ENCODE measurements around the gene CABP2.

CABP2 gene

DNA sequence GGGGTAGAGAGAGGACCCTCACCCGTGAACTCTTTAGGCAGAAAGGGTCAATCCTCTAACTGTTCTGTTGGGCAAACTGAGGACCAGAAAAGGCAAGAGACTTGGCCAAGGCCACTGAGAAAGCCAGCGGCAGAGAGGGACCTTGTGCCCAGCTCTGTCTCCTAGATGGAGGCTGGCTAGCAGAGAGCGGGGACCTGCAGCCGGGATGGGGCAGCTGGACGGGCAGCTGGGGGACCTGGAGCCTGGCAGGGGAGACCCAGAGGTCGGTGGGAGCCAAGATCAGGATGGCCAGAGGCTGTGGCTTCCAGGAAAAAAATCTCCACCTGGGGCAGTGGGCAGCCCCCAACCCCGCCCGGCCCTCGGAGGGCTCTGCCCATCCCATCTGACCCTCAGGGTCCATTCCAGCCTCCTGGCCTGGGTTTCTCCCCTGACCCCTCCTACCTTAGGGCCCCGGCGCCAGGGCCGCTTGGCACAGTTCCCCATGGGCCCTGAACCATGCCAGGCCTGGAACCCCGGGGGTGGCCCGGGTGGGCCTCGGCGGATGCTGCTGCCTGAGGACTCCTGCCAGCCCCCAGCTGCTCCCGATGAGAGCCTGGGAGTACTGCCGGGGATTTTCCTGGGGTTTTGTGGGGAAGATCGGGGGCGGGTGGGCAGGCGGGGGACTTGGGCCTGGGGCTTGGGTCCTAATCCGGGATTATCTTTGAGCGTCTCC lies at the start of gene CABP2:
Gene CABP2 (minus strand): TSS at position 603 of the 712 bp plus-strand sequence. CDS start 120 bp downstream, at position 483.
- Histone ChIP-seq H3K4me2 (ENCODE audit: low read length) (no peak within 1 kb of the TSS), H3K4me1 (no peaks in the 10 kb centered on the region), H3K9ac (no peak within 1 kb of the TSS), H3K27ac (no peak within 1 kb of the TSS), H2AFZ (no peak within 1 kb of the TSS), H3K9me3 (ENCODE audit: control insufficient read depth, low read length) (no peaks in the 10 kb centered on the region), H3K27me3 (ENCODE audit: control insufficient read depth, insufficient read depth, low read length) (no peaks in the 10 kb centered on the region), H3K4me3 (ENCODE audit: low read depth, low read length) (no peak within 1 kb of the TSS), H3K36me3 (ENCODE audit: control insufficient read depth, insufficient read depth, low read length) (no peaks in the 10 kb centered on the region), H3K79me2 (no peaks in the 10 kb centered on the region)
- TF ChIP-seq, protein P1, sequence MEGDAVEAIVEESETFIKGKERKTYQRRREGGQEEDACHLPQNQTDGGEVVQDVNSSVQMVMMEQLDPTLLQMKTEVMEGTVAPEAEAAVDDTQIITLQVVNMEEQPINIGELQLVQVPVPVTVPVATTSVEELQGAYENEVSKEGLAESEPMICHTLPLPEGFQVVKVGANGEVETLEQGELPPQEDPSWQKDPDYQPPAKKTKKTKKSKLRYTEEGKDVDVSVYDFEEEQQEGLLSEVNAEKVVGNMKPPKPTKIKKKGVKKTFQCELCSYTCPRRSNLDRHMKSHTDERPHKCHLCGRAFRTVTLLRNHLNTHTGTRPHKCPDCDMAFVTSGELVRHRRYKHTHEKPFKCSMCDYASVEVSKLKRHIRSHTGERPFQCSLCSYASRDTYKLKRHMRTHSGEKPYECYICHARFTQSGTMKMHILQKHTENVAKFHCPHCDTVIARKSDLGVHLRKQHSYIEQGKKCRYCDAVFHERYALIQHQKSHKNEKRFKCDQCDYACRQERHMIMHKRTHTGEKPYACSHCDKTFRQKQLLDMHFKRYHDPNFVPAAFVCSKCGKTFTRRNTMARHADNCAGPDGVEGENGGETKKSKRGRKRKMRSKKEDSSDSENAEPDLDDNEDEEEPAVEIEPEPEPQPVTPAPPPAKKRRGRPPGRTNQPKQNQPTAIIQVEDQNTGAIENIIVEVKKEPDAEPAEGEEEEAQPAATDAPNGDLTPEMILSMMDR (IDR thresholded peaks at IDR 0.05): no peak

DNA sequence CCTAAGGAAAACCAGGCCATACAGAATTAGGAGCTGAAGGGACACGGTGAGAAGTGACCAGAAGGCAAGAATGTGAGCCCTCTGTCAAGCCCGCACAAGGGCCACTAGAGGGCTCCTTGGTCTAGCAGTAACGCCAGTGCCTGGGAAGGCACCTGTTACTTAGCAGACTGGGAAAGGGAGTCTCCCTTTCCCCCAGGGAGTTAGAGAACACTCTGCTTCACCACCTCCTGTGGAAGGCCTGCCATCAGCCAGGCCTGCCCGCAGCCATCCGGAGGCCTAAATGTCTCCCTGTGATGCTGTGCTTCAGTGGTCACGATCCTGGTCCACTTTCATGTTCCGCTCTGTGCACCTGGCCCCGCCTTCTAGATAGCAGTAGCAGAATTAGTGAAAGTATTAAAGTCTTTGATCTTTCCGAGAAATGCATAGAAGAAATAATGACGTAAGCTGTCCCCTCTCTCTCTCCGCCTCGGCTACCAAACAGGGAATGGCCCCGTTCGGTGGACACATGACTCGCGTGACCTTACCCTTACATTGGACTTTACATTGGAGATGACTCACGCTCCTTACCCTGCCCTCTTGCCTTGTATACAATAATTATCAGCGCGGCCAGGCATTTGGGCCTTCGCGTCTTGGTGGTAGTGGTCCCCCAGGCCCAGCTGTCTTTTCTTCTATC lies 49.6 kb upstream of the CABP2 start:
- Histone ChIP-seq H3K9ac (no peak overlapping the region), H3K4me2 (ENCODE audit: low read length) (no peak overlapping the region), H3K27ac (no peak overlapping the region), H3K36me3 (ENCODE audit: control insufficient read depth, insufficient read depth, low read length) (no peaks in the 10 kb centered on the region), H3K27me3 (ENCODE audit: control insufficient read depth, insufficient read depth, low read length) (no peaks in the 10 kb centered on the region), H3K4me3 (ENCODE audit: low read depth, low read length) (no peak overlapping the region), H3K79me2 (no peaks in the 10 kb centered on the region), H3K9me3 (ENCODE audit: control insufficient read depth, low read length) (no peaks in the 10 kb centered on the region), H3K4me1 (no peaks in the 10 kb centered on the region), H2AFZ (no peak overlapping the region)
- TF ChIP-seq, protein P1 (IDR thresholded peaks at IDR 0.05): peak; percentile 68

DNA sequence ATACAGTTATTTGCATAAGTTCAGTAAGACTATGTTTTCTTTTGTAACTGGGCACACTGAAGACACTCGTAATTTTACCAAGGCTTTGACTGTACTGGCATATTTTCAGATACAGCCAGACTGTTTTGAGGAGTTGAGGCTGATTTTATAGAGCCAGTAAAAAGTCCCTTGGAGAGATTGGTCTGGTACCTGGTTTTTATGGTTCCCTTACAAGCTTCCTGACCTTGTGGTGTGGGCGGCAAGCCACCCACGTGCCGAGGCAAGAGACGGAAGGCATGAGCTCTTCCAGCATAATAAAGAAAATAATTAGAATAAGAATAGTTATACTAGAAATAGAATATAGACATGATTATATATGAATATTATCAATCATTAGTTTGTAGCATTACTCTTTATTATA lies 49.1 kb upstream of the CABP2 start:
- Histone ChIP-seq H3K79me2 (no peaks in the 10 kb centered on the region), H3K36me3 (ENCODE audit: control insufficient read depth, insufficient read depth, low read length) (no peaks in the 10 kb centered on the region), H3K4me3 (ENCODE audit: low read depth, low read length) (no peak overlapping the region), H3K9ac (no peak overlapping the region), H2AFZ (no peak overlapping the region), H3K9me3 (ENCODE audit: control insufficient read depth, low read length) (no peaks in the 10 kb centered on the region), H3K27ac (no peak overlapping the region), H3K4me1 (no peaks in the 10 kb centered on the region), H3K27me3 (ENCODE audit: control insufficient read depth, insufficient read depth, low read length) (no peaks in the 10 kb centered on the region), H3K4me2 (ENCODE audit: low read length) (no peak overlapping the region)
- TF ChIP-seq, protein P1 (IDR thresholded peaks at IDR 0.05): no peak

GRCh38 chr11:67571443-67571842 lies 48.2 kb upstream of the CABP2 start:
- no peaks in the 10 kb centered on the region for H3K4me1 ChIP-seq
- TF ChIP-seq, protein P1 (IDR thresholded peaks at IDR 0.05): no peak
- no peaks in the 10 kb centered on the region for H3K79me2 ChIP-seq
- no peak overlapping the region for H2AFZ ChIP-seq
- no peak overlapping the region for H3K4me3 ChIP-seq (ENCODE audit: low read depth, low read length)
- H3K27me3 ChIP-seq (ENCODE audit: control insufficient read depth, insufficient read depth, low read length): no peaks in the 10 kb centered on the region
- H3K36me3 ChIP-seq (ENCODE audit: control insufficient read depth, insufficient read depth, low read length): no peaks in the 10 kb centered on the region
- no peak overlapping the region for H3K27ac ChIP-seq
- H3K4me2 ChIP-seq (ENCODE audit: low read length): no peak overlapping the region
- no peak overlapping the region for H3K9ac ChIP-seq
- no peaks in the 10 kb centered on the region for H3K9me3 ChIP-seq (ENCODE audit: control insufficient read depth, low read length)

All from parathyroid adenoma (tissue), 2 donors.